HG03066 (cell line): ENCODE measurements around the gene MYLIP.
A peak's percentile ranks its signal among the peaks of the same experiment; 100 is the strongest.
"Not testable (repeated sequence)": the region's sequence is repeated elsewhere in the genome, so short reads cannot be mapped to it uniquely, and the experiment has no call there.

Source experiments
- ATAC-seq: cut with Tn5 transposase; IDR thresholded peaks from one replicate; pipeline ENCODE4 v1.9.1; 2021; ENCODE audit warnings: low read depth; ENCODE audit not compliant: unreplicated experiment

Gene MYLIP

DNA sequence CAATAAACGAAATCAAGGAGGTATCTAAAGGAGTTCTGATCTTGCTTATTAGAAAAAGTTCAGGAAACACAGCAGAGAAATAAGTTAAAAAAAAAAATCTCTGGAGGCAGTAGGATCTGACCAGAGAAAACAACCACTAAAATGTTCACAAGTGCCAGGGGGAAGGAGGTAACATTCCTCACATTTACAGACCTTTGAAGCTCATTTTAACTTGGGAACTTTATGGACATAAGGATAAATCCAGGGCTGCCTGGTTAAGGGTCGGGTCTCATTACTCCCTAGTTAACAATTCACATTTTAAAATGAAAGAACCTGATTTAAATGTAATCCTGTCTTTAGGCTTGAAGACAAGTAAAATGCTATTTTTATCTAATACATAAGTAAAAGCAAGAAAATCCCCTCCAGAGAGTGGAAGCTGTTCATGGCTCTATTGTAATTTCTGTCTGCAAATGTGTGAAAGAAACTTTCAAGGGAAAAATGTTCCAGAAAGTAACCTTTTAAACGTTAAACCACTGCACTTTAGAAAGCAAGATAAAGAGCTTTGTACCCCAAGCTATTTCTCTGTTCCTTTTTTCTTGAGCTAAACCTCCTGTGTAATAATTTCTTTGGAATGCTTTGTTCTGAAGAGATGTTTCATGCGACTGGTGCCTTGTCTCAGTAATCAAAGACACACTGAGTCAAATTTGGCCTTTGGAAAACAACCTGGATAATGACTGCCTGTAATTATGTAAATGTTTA is 38.2 kb downstream of the MYLIP start:
- no peak for ATAC-seq

DNA sequence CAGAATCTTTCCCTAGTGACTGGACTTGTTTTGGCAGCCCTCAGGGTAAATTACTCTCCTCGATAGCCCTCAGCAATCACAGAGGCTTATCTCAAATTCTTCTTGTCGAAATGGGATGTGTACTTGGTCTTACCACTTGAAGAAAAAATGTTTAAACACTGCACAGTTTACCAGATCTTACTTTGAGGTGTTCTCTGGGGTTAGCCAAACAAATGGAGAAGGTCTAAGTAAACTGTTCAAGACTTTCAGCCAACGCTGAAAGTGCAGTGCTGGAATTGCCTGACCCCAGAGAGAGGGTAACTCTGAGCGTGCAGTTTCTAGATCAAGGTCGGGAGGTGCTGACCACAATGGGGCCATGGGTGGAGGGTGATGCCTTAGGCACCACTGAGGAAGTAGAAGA is 39.2 kb downstream of the MYLIP start:
- no peak for ATAC-seq

DNA sequence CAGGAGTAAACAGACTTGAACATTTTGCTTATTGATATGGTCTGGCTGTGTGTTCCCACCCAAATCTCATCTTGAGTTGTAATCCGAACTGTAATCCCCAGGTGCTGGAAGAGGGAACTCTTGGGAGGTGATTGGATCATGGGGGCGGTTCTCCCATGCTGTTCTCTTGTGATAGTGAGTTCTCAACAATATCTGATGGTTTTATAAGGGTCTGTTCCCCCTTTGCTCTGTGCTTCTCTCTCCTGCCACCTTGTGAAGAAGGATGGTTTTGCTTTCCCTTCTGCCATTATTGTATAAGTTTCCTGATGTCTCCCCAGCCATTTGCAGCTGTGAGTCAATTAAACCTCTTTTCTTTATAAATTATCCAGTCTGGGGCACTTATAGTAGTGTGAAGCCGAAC is 40.0 kb downstream of the MYLIP start:
- ATAC-seq = no peak

DNA sequence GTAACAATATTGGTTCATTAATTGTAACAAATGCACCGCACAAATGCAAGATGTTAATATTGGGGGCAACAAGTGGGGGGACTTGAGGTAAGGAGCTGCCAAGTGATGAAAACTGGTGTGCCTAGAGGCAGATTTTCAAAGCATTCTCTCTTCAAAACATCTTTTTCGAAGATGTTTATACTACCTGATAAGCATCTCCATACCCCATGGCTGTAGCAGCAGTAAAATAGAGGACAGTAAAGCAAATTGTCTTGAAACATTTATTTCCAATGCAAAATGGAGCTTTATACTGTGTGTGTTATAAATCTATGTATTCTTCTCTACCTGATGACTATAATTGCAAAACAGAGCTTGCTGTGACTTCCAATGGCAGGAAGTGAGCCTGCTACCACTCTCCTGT is 42.5 kb downstream of the MYLIP start:
- no peak for ATAC-seq

DNA sequence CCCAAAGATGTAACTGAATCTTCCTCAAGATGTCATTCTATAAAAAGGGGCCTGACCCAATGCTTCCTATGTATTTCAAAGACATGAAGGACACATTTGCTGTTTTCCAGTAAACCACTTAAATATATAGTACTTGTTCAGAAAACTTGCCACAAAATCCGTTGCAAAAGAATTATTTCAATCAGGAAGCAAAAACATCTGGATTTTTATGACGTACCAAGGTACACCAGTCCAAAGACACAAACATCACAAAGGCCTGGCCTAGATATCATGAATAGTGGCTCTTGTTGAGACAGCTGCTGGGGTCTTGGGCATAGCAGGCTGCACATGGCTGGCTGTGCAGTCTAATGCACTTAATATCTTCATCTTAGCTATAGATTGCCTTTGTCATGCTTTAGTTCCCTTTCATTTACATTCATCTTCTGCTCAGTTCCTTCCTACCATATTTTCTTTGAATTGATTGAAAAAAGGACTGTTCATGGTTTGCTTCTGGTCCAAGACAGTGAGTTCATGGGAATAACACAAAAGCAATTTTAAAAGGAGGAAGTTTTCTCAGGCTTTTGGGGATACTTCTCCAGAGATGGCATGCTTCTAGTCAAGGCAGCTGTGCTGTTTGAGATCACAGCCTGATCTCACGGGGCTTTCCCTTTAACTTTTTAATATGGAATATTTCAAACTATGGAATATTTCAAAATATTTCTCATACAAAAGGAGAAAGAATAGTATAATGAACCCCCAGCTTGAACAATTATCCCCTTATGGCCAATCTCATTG is 44.5 kb downstream of the MYLIP start:
- no peak for ATAC-seq

DNA sequence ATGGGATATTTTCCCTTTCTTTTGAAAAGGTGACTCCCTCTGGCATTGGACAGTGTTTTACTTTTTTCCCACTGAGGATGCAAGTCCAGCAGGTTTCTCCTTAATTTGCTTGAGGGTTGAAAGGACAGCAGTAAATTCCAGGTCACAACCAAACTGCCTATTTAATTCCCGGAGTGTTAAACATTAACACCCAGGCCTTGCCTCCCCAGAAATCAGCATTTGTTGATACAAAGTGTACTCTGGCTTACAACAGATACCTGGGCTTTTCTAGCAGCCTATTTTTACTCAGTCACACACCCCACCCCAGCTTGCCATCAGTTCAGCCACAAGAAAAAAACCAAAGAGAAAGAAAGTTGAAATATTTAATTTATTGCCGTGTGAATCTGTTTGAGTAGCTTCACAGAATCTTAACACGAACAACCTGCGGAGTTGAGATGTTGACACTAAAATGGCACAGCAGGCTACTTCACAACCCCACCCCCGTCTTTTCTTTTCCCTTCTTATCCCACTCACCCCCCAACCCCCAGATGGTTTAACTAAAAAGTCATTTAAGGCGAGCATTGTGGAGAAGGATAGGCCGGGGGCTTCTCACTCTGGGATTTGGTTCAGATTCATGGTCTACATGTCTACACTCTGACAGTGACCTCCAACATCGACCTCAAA is 45.7 kb downstream of the MYLIP start:
- ATAC-seq = no peak

DNA sequence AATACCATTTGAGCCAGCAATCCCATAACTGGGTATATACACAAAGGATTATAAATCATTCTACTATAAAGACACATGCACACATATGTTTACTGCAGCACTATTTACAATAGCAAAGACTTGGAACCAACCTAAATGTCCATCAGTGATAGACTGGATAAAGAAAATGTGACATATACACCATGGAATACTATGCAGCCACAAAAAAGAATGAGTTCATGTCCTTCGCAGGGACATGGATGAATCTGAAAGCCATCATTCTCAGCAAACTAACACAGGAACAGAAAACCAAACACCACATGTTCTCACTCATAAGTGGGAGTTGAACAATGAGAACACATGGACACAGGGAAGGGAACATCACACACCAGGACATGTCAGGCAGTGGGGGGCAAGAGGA is 47.7 kb downstream of the MYLIP start:
- ATAC-seq = not testable (repeated sequence)

DNA sequence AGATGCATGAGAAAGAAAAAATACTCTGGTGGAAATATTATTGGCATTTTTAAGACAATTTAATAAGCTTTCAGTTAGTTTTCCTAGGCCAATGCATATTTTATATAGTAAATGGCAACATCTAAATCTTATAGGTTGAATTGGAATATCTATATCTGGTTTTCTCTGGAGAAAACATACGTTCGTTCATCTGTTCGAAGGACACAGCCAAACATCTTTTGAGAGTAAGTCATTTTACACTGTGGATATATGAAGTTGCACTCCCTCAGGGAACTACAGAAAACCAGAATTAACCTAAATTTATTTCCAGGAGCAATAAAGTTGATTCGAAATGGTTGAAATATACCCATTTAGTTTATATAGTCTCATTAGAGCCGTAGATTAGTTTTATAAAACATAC is 49.0 kb downstream of the MYLIP start:
- no peak for ATAC-seq

DNA sequence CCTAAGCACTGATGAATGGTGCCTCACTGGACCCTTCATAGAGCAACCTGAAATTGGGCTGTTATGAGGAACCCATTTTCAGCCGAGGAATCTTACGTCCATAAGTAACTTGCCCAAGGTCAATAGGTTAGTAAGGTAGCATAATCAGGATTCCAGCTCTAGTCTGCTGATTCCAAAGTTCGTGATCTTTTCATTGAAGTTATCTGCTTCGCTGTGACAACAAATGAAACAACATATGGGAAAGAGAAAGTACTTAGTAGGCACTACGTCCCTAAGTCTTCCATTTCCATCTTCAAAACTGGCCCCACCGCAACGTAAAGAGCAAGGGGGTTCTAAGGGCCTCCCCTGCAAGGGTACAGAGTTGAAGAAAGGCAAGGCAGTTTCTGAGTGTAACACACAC is 49.5 kb downstream of the MYLIP start:
- ATAC-seq = no peak

DNA sequence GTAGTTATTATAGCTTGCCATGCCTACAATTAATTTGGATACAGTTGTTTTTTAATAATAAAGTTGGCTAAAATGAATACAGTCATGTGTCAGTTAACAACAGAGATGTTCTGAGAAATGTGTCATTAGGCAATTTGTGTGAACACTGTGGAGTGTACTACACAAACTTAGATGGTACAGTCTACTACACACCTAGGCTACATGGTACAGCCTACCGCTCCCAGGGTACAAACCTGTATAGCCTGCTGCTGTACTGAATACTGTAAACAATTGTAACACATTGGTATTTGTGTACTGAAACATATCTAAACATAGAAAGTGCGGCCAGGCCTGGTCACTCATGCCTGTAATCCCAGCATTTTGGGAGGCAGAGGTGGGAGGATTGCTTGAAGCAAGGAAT is 50.2 kb downstream of the MYLIP start:
- no peak for ATAC-seq

DNA sequence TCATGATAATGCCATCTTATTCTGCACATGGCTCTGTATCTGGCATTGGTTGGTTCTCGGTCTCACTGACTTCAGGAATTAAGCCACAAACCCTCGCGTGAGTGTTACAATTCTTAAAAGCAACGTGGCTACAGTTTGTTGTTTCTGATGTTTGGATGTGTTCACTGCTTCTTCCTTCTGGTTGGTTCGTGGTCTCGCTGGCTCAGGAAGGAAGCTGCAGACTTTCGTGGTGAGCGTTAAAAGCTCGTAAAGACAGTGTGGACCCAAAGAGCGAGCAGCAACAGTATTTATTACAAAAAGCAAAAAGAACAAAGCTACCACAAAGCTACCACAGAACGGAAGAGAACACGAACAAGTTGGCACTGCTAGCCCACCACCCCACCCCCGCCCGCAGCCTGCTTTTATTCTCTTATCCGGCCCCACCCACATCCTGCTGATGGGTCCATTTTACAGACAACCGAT is 51.1 kb downstream of the MYLIP start:
- no peak for ATAC-seq

DNA sequence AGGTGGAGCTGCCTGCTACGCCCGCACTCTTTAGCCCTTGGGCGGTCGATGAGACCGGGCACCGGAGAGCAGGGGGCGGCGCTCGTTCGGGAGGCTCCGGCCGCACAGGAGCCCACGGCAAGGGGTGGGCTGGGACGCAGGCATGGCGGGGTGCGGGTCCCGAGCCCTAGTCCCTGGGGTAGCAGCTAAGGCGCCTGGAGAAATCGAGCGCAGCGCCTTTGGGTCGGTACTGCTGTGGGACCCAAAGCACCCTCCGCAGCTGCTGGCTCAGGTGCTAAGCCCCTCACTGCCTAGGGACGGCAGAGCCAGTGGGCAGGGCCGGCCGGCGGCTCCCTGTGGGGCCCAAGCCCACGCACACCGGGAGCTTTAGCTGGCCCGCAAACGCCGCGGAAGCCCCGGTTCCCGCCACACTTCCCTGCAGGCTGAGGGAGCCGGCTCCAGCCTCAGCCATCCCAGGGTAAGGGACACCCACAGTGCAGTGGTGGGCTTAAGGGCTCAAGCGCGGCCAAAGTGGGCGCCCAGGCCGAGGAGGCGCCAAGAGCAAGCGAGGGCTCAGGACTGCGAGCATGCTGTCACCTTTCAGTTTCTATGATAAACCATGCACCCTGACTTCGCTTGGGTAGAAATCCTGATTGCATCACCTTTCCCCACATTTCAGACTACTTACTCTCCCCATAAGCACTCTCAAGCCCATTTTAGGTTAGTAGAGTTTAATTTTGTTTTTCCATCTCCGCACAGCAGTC is 52.0 kb downstream of the MYLIP start:
- ATAC-seq = no peak

DNA sequence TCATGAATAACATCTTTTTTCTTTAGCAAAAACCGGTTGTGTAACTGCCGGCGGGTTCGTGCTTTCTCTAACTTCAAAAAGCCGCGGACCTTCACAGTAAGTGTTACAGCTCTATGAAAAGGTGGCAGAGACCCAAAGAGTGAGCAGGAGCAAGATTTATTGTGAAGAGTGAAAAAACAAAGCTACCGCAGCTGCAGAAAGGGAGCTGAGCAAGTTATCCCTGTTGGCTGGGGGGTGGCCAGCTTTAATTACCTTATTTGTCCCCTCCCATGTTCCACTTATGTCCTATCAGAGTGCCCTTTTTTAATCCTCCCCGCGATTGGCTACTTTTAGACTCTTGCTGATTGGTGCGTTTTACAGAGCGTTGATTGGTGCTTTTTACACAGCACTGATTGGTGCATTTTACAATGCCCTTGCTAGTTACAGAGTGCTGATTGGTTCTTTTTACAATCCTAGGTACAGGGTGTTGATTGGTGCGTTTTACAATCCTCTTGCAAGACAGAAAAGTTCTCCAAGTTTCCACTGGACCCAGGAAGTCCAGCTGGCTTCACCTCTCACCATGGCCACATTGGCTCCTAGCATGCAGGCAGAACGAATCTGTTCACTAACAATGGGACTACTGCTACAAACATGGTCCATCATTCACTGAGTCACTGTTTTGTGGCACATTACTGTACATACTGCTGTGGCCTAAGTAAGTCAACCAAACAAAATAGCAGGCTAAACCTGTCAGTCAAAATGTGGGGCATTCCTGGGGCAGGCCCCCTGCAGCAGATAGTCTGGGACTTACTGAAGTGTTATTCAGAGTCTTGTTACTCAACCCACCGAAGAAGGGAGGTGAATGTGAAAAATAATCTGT is 52.8 kb downstream of the MYLIP start:
- no peak for ATAC-seq

DNA sequence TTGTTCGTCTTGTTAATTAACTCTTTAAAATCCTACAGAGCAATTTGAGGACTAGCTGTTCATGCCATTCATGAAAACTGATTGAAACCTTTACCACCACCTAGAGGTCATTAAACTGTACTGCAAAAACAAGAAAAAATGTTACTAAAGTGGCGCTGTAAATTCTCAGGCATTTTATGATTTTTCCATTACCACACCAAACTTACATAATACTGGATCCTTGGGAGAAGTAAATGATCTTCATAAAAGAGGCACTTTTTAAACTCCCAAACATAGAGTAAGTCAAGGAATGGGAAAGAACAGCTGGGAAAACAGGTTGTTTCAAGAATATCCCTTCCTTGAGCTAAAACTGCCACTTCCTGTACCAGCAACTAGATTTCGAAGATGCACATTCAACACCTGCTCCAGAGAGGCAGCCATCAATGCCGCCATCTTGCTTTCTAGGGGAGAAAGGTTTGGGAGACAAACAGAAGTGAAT is 54.3 kb downstream of the MYLIP start:
- peak; percentile 58 for ATAC-seq

DNA sequence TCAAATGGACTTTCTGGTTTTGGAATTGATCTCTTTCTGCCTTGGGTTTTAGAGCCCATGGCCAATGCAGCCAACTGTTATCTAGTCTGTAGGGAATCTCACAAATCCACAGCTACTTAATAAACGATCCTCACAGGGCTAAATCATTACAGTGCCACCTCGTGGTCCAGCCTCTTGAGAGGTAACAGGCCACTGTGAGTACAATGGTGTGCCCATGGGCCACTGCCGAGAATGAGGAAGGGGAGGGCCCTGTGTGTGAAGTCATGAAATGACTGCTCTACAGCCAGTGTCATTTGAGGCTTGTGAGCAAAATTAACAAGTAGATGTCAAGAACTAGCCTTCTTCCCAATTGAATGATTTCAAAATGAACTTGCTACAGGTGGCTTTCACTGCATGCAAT is 55.2 kb downstream of the MYLIP start:
- ATAC-seq = no peak

DNA sequence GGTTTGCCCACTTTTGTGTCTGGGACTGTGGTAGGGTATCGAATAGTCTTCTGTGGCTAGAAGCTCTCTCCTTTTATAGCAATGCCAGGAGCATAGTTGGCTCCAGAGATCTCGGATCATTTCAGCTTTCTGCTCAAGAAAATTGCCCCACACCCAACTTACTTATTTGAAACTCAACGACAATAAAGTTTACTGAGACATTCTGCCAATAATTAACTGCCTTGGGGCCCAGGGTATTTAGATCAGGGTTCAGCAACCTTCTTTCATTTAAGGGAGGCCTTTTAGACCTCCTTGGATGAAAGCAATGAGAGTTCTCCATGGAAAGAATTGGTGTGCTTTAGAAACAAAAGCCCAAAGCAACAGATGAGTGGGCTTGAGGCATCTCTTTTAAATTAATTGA is 55.7 kb downstream of the MYLIP start:
- no peak for ATAC-seq

DNA sequence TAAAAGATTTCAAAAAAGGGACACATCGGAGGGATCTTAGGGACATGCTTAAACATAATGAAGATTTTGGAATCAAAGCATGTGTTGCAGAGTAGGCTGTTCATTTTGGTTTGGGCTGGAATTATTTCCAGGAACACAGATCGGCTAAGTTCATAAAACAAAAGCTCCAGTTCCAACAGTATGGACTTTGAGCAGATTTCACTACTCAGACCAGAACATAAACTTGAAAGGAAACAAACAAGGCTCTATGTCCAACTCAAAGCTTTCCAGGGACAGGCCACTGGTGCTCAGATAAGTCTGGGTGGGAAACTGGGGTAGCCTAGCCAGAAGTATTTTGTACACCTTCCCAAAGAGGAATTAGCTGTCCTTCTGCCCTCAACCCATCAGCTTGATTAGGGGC is 58.3 kb downstream of the MYLIP start:
- no peak for ATAC-seq

DNA sequence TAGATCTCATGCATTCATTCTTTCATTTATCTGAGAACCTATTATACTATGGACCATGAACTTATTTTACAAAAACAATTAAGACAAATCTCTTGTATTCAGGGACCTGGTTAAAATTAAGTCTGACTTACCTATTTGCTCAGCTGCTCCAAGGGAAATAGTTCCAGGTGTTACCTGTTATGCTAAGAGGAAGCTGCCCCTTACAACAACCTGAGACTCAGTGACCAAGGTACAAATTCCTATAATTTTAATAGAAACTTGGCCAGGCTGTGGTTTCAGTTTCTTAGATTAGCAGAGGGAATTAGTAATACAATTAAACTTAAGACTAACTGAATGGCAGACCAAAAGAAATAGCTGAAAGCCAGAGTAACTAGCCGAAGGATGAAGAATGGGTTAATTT is 61.3 kb downstream of the MYLIP start:
- no peak for ATAC-seq

DNA sequence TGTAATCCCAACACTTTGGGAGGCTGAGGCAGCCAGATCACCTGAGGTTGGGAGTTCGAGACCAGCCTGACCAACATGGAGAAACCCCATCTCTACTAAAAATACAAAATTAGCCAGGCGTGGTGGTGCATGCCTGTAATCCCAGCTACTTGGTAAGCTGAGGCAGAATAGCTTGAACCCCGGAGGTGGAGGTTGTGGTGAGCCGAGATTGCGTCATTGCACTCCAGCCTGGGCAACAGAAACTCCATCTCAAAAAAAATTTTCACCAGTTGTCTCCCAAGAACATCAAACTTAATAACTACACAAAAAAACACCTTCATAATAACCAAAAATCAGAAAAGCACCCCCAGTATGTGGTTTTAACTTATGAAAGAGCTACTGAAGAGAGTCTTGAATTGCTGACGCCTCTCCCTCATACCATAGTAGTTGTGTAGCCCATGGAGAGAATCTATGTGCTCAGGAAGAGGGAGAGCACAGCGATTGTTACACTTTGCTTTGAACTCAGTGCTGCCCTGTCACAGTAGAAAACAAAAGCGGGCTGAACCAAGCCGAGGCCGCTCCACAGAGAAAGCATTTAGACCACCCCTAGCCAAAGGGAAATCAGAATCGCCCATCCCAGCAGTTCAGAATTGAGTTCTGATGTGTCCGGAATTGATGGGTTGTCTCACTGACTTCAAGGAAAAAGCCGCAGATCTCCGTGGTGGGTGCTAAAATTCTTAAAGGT is 67.5 kb downstream of the MYLIP start:
- ATAC-seq = no peak
